ENCODE results near the gene OR1K1.
A peak's percentile ranks its signal among the peaks of the same experiment; 100 is the strongest.
"Not testable (repeated sequence)": the region's sequence is repeated elsewhere in the genome, so short reads cannot be mapped to it uniquely, and the experiment has no call there.

OR1K1 gene

GRCh38 chr9:122814545-122814944, 14.6 kb downstream of the OR1K1 start:
- DNase-seq, result no peak

DNA sequence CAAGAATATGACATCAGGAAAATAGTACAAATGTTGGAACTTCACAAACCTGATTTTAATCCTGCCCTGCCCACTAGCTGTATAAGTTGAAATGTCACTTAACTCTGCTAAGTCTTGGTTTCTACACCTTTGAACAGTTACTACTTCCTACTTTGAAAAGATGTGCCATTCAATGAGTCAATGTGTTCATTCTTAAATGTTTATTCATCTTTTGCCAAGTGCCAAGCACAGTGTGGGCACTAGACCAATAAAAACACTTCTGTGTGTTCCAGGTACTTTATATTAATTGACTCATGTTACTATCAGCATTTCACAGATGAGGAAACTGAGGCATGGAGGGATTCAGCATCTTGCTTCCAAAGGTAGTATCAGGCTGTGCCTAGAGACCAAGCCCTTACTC, 15.6 kb downstream of the OR1K1 start:
- DNase-seq, result no peak

DNA sequence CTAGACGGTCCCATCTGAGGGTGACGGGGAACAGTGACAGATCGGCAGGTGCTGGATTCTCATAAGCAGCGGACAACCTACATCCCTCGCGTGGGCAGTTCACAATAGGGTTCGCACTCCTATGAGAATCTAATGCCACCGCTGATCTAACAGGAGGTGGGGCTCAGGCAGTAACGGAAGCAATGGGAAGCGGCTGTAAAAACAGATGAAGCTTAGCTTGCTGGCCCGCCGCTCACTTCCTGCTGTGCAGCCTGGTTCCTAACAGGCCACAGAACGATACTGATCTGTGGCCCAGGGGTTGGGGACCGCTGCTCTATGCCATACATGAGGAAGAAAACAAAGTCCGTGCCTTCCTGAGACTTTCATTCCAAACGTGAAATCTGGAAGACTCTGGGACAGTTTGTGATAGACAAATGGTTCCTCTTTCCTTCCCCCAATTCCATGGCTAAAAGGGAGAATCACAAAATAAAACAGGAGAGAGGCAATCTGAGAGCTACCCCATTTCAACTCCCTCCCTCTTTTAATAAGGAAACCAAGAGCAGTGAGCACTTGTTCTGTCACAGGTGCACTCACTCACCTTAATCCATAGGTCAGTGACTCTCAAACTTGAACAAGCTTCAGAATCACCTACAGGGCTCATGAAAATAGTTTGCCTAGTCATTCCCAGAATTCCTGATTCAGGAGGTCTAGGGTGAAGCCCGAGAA, 16.4 kb downstream of the OR1K1 start:
- peak; percentile 26 for DNase-seq

DNA sequence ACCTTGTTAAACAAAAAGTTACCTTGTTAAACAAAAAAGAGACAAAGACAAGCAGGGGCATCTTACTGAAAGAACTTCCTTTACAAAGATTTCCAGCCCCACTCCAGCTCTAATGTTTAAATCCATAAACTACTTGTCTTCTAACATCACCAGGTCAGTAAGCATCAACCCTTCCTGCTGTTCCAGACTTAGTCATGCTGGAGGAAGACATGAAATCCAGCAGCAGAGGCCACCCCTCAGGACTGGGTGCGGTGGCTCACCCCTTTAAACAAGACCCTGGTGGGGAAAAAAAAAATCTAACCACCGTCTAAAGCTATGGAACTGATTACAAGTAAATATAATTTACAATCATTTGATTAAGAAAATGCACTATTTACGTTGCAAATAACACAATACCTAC, 19.4 kb downstream of the OR1K1 start:
- no peak for DNase-seq

DNA sequence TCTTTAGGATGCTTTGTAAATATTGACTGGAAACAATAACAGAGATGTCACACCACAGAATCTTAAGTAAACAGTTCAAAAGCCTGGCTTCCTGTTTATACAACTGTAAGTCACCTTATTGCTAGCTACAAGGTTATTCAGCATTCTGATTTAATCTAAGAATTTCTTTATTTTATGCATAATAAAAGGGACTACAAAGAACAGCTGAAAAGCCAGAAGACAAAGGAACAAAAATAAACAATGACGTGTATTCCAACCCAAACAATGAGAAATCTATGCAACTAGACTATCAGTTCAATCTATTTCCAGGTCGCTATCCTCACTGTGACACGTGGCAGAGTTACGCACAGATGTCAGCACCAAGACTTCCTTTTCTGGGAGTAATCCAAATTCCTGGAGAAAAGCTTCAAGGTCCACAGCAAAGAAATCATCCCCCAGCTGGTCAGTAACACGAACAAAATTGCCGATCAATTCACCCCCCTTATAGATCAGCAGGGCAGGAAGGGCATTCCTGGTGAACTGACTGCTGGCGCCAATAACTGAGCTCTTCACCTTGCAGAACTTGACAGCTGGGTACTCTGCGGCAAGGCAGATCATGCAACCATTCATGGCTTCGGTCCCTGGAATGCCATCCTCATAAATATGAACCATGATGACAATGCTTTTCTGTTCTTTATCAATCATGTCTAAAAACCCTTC, 20.0 kb downstream of the OR1K1 start:
- DNase-seq, result no peak

DNA sequence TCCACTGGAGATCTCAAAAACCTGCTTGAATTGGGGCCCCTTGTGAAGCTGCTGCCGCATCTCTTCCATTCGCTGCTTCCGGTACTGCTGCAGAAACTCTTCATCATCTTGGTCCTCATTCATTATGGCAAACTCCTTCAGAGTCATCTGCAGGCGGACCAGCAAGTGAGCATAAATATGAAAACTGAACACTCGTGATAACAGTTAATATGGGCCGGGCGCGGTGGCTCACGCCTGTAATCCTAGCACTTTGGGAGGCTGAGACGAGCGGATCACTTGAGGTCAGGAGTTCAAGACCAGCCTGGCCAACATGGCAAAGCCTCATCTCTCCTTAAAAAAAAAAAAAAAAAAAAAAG, 20.5 kb downstream of the OR1K1 start:
- DNase-seq, result no peak

DNA sequence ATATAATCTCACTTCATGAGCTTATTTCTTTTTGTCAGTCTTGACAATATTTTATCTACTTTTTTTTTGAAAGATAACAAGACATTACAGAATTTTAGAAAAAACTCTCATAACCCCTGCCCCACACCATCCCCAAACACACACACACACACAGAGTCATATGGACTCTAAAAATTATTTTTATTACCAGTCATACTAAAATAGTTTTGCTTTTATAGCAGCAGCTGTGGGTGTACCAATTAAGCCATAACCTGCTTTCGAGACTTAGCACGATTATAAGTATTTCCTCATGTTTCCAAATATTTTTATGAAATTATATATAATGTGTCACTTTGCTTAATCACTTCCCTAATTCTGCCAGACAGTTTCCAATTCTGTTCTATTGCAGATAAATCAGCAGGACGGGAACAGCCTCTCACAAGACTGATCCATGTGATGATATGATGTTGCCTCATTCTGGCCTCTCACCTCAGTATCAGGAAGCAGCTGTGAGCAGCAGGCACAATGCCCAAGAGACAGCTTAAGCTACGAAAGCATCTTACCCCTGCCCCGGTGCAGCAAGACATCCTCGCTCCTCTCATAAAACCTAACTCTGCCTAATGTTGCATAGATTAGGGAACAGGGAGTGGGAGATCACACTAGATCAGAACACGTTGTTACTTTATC, 21.5 kb downstream of the OR1K1 start:
- no peak for DNase-seq

DNA sequence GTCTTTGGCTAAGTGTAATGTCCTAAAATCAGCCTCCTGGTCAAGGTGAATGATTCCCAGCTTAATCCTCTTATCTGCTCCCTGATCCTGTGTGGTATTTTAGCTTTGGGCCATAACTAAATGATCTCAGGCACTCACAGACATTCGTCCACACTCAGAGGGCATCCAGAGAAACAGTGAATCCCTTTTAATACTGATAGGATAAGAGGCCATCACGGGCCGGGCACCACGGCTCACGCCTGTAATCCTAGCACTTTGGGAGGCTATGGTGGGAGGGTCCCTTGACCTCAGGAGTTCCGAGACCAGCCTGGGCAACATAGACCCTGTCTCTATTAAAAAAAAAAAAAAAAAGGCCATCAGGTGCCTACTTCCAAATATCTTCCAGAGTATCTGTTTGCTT, 22.1 kb downstream of the OR1K1 start:
- DNase-seq, result no peak

GRCh38 chr9:122822938-122823337, 23.0 kb downstream of the OR1K1 start:
- no peak for DNase-seq

DNA sequence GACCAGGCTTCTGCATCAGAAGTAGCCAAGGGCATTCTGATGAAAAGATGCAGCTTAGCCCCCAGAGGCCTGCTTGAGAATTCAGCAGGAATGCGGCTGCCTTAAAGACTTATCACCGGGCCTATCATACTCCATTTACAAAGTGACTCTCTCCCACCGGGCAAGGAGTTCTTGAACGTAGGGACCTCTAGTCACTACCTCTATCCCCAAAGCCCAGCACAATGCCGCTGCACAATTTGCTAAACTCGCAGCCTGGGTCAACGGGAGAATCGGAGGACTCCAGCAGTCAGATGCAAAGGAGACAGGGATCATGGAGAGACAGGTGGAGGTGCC, 27.8 kb downstream of the OR1K1 start:
- no peak for DNase-seq

GRCh38 chr9:122828965-122829284, 29.0 kb downstream of the OR1K1 start:
- not testable (repeated sequence) for DNase-seq

DNA sequence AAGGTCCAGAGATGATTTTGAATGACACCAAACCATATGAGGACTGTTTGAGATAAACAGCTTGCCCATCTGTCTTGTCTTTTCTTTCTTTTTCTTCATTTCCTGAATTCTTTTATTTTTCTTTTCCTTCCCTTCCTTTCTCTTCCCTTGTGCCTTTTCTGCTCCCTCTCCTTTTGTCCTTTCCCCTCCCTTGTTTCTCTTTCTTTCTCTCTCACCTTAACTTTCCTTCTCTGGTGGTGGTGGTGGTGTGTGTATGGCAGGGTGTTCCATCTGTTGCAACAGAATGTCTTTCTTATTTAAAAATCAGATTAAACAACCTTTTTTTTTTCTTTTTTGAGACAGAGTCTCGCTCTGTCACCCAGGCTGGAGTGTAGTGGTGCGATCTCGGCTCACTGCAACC, 32.3 kb downstream of the OR1K1 start:
- no peak for DNase-seq

GRCh38 chr9:122835313-122835731, 35.4 kb downstream of the OR1K1 start:
- peak; percentile 86 for DNase-seq

DNA sequence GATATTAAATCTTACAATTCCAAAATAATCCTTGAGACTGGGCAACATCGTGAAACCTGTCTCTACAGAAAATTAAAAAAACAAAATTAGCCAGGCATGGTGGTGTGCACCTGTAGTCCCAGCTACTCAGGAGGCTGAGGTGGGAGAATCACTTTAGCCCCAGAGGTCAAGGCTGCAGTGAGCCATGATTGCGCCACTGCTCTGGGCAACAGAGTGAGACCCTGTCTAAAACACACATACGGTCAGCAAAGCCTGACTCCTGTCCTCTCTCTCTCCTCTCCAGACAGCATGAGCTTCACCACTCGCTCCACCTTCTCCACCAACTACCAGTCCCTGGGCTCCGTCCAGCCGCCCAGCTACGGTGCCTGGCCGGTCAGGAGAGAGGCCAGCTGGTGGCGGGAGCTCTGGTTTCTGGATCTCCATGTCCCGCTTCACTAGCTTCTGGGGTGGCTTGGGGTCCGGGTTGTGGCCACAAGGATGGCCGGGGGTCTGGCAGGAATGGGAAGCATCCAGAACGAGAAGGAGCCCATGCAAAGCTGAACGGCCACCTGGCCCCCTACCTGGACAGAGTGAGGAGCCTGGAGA, 37.4 kb downstream of the OR1K1 start:
- DNase-seq, result no peak

DNA sequence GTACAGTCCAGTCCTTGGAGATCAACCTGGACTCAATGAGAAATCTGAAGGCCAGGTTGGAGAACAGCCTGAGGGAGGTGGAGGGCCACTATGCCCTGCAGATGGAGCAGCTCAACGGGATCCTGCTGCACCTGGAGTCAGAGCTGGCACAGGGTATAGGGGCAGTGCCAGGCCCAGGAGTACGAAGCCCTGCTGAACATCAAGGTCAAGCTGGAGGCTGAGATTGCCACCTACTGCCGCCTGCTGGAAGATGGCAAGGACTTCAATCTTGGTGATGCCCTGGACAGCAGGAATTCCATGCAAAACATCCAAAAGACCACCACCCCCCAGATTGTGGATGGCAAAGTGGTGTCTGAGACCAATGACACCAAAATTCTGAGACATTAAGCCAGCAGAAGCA, 38.5 kb downstream of the OR1K1 start:
- DNase-seq, result not testable (repeated sequence)

DNA sequence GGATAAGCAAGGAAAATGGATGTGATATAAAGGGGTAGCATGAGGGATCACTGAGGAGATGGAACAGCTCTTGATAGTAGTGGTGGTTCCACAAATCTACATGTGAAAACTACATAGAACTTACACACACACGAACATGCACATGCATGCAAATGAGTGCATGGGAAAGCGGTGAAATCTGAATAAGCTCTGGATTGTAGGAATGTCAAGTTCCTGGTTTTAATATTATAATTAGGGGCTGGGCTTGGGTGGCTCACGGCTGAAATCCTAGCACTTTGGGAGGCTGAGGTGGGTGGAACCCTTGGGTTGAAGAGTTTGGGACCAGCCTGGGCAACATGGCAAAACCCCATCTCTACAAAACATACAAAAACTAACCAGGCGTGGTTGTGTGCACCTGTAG, 41.6 kb downstream of the OR1K1 start:
- no peak for DNase-seq

GRCh38 chr9:122844137-122844536, 44.2 kb downstream of the OR1K1 start:
- no peak for DNase-seq

- DNase-seq, result no peak
These were observed 45.2 kb downstream of the OR1K1 start for GRCh38 chr9:122845116-122845515.

GRCh38 chr9:122846371-122846940, 46.5 kb downstream of the OR1K1 start:
- no peak for DNase-seq

DNA sequence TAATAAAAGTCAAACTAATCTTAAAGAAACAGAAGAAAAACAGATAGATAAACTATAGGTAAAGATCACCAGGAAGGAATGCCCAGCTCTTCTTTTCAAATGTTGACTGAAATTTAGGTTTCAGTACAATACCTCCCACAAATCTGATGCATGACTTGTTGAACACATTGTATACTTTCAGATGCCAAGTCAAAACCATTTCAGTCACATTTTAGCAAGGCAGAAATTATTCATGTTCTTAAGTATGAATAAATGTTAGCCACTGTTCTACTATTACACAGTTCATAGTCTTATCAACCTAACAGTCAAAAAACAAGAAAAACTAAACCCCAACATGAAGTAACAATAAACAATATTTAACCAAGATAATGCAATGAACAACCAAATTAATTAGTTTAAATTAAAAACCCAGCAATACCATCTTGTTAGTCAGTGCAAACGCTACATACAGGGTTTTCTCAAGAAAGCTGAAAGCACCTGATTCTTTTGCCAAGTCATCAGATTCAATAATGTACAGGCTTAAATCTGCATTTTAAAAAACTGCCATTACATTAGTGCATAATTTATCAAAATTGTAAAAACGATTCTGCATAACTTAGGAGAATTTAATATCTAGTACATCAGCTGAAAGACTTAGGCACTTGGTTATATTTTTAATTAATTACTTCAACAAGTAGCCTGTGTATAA, 48.5 kb downstream of the OR1K1 start:
- no peak for DNase-seq

Measured in eye (tissue), 1 donor.